H1 (cell line): ENCODE measurements around the gene KLHL18. TPM values are rescaled to one million over a fixed set of nuclear protein-coding genes. Genes with fewer than 3 reads are reported as not detected.

Experiments used
- CTCF ChIA-PET: fragments of 300-600 bp; sonication (Branson Sonifier 250); formaldehyde crosslinking; loops from one replicate; lab custom pipeline; 2021; ENCODE audit not compliant: partially characterized antibody; lab: Charles Lee
- POLR2A ChIA-PET: fragments of 300-600 bp; sonication (Branson Sonifier 250); formaldehyde crosslinking; loops from one replicate; lab custom pipeline; 2021; ENCODE audit warnings: inconsistent platforms; ENCODE audit not compliant: partially characterized antibody; lab: Charles Lee
- DNase-seq, 2 experiments: peaks; one replicate each; pipeline versions ENCODE4 v3.0.0 to v3.0.0-alpha.2; 2010 to 2022; ENCODE audit warnings: low spot score in 2 of 2, low read depth in 1 of 2, mixed read lengths in 1 of 2
- FAIRE-seq: peaks from 2 replicates; lab custom pipeline; 2011; peaks lifted over from hg19 to GRCh38; lab: Jason Lieb, UNC
- H2AFZ ChIP-seq: 2 replicates; pipeline ENCODE4 v1.8.1; 2012; ENCODE audit warnings: low read length, inconsistent platforms
- H2AK5ac ChIP-seq: 2 replicates; pipeline ENCODE4 v1.6.1; 2013; ENCODE audit warnings: low read depth, low read length
- H2BK120ac ChIP-seq: replicated peaks from 2 replicates; pipeline ENCODE3; 2013; ENCODE audit warnings: low read depth, low read length, inconsistent platforms
- H2BK12ac ChIP-seq: 2 replicates; pipeline ENCODE4 v1.6.1; 2013; ENCODE audit warnings: low read depth, low read length
- H2BK15ac ChIP-seq: 2 replicates; pipeline ENCODE4 v1.6.1; 2013; ENCODE audit warnings: low read length
- H2BK20ac ChIP-seq: 2 replicates; pipeline ENCODE4 v1.6.1; 2013; ENCODE audit warnings: low read length
- H2BK5ac ChIP-seq: 2 replicates; pipeline ENCODE4 v1.6.1; 2013; ENCODE audit warnings: low read depth, low read length
- H3K14ac ChIP-seq: 2 replicates; pipeline ENCODE4 v1.6.1; 2013; ENCODE audit warnings: inconsistent platforms; ENCODE audit not compliant: insufficient read length
- H3K18ac ChIP-seq: 2 replicates; pipeline ENCODE4 v1.6.1; 2013; ENCODE audit warnings: low read length; ENCODE audit errors: extremely low read depth
- H3K23ac ChIP-seq: 2 replicates; pipeline ENCODE4 v1.6.1; 2013; ENCODE audit warnings: inconsistent platforms; ENCODE audit not compliant: insufficient read length
- H3K23me2 ChIP-seq: 2 replicates; pipeline ENCODE4 v1.6.1; 2013; ENCODE audit warnings: low read depth, low read length
- H3K27ac ChIP-seq: 2 replicates; pipeline ENCODE4 v1.6.1; 2011; ENCODE audit warnings: low read depth, low read length, inconsistent platforms
- H3K27me3 ChIP-seq, 4 experiments: replicated peaks in 1 of 4; 1 replicate in 1 of 4; 2 replicates in 3 of 4; pipeline versions ENCODE4 v1.6.1 to v1.8.1; 2011 to 2013; ENCODE audit warnings: low read length in 3 of 4, mild to moderate bottlenecking in 3 of 4, inconsistent platforms in 2 of 4, mixed read lengths in 2 of 4, moderate library complexity in 1 of 4; ENCODE audit not compliant: control insufficient read depth in 3 of 4, insufficient read depth in 3 of 4; ENCODE audit errors: extremely low read depth in 1 of 4
- H3K36me3 ChIP-seq, 4 experiments: 2 replicates each; pipeline versions ENCODE4 v1.6.1 to v1.8.1; 2011 to 2013; ENCODE audit warnings: mild to moderate bottlenecking in 4 of 4, low read length in 3 of 4, moderate library complexity in 2 of 4, control low read depth in 1 of 4, inconsistent platforms in 1 of 4; ENCODE audit not compliant: insufficient read depth in 4 of 4, control insufficient read depth in 2 of 4
- H3K4ac ChIP-seq: replicated peaks from 2 replicates; pipeline ENCODE3; 2013; ENCODE audit warnings: low read length, low read depth, mixed read lengths, inconsistent platforms; ENCODE audit not compliant: insufficient read length
- H3K4me1 ChIP-seq, 4 experiments: replicated peaks in 1 of 4; 1 replicate in 1 of 4; 2 replicates in 3 of 4; pipeline versions ENCODE4 v1.6.1 to v1.8.1; 2011 to 2013; ENCODE audit warnings: low read length in 3 of 4, inconsistent platforms in 2 of 4, mixed read lengths in 1 of 4; ENCODE audit not compliant: insufficient read depth in 4 of 4, control insufficient read depth in 3 of 4
- H3K4me2 ChIP-seq, 2 experiments: 2 replicates each; pipeline versions ENCODE4 v1.6.1 to v1.8.1; 2011 to 2013; ENCODE audit warnings: low read depth in 2 of 2, low read length in 2 of 2, control low read depth in 1 of 2, inconsistent platforms in 1 of 2, mild to moderate bottlenecking in 1 of 2; ENCODE audit not compliant: insufficient read depth in 1 of 2
- H3K4me3 ChIP-seq, 4 experiments: fragments of 200-600, 300-600 bp in 1 of 4; sonication (generic), shearing (Covaris generic), sonication (Bioruptor Twin) in 1 of 4; 2 replicates each; pipeline versions ENCODE4 v1.5.1 to v1.8.1; 2011 to 2016; ENCODE audit warnings: low read length in 4 of 4, low read depth in 3 of 4, control low read depth in 2 of 4, inconsistent platforms in 2 of 4, mild to moderate bottlenecking in 2 of 4, mixed read lengths in 1 of 4, moderate library complexity in 1 of 4; ENCODE audit not compliant: insufficient read depth in 2 of 4; ENCODE audit errors: extremely low read depth in 1 of 4
- H3K56ac ChIP-seq: replicated peaks from 2 replicates; pipeline ENCODE3; 2013; ENCODE audit warnings: low read depth, mild to moderate bottlenecking, mixed read lengths, low read length, inconsistent platforms; ENCODE audit not compliant: insufficient read length
- H3K79me1 ChIP-seq: 2 replicates; pipeline ENCODE4 v1.6.1; 2013; ENCODE audit warnings: low read depth, low read length, control low read depth
- H3K79me2 ChIP-seq, 2 experiments: 2 replicates each; pipeline versions ENCODE4 v1.6.1 to v1.8.1; 2012 to 2013; ENCODE audit warnings: low read length in 2 of 2, mild to moderate bottlenecking in 2 of 2, inconsistent platforms in 1 of 2; ENCODE audit not compliant: insufficient read depth in 2 of 2, control insufficient read depth in 1 of 2
- H3K9ac ChIP-seq, 4 experiments: replicated peaks in 1 of 4; 1 replicate in 1 of 4; 2 replicates in 3 of 4; pipeline versions ENCODE4 v1.6.1 to v1.8.1; 2011 to 2013; ENCODE audit warnings: low read depth in 3 of 4, low read length in 3 of 4, control low read depth in 2 of 4, mild to moderate bottlenecking in 2 of 4, moderate library complexity in 2 of 4, inconsistent platforms in 1 of 4; ENCODE audit errors: extremely low read depth in 1 of 4
- H3K9me3 ChIP-seq, 2 experiments: 2 replicates each; pipeline versions ENCODE4 v1.6.1 to v1.8.1; 2012 to 2013; ENCODE audit warnings: mild to moderate bottlenecking in 2 of 2, moderate library complexity in 2 of 2, control low read depth in 1 of 2, inconsistent platforms in 1 of 2, low read depth in 1 of 2, low read length in 1 of 2, mixed read lengths in 1 of 2; ENCODE audit not compliant: insufficient read depth in 2 of 2
- H4K20me1 ChIP-seq, 2 experiments: replicated peaks in 1 of 2; 2 replicates each; pipeline versions ENCODE3 to v1.8.1; 2011 to 2013; ENCODE audit warnings: inconsistent platforms in 2 of 2, low read length in 2 of 2, mild to moderate bottlenecking in 1 of 2; ENCODE audit not compliant: insufficient read depth in 2 of 2, control insufficient read depth in 1 of 2
- H4K5ac ChIP-seq: 2 replicates; pipeline ENCODE4 v1.6.1; 2013; ENCODE audit warnings: low read length, low read depth, mixed read lengths, inconsistent platforms; ENCODE audit not compliant: insufficient read length
- H4K8ac ChIP-seq: 2 replicates; pipeline ENCODE4 v1.8.0; 2013; ENCODE audit warnings: mild to moderate bottlenecking, moderate library complexity, low read length, inconsistent platforms; ENCODE audit not compliant: insufficient read depth; ENCODE audit errors: extremely low read depth
- H4K91ac ChIP-seq: replicated peaks from 2 replicates; pipeline ENCODE3; 2013; ENCODE audit warnings: low read length, mixed read lengths, inconsistent platforms; ENCODE audit not compliant: insufficient read length
- ASH2L ChIP-seq: fragments of 200-600, 300-600 bp; sonication (generic); IDR thresholded peaks from one replicate; pipeline ENCODE4 v1.7.1; 2017; ENCODE audit warnings: low read length
- BRCA1 ChIP-seq: IDR thresholded peaks from 2 replicates; pipeline ENCODE4 v1.6.1; 2012; ENCODE audit warnings: low read depth, low read length, improper control_type of control experiment
- CHD2 ChIP-seq: IDR thresholded peaks from 2 replicates; pipeline ENCODE4 v1.6.1; 2012; ENCODE audit warnings: low read length, improper control_type of control experiment
- CTBP2 ChIP-seq: IDR thresholded peaks from 2 replicates; pipeline ENCODE4 v1.7.0; 2011; ENCODE audit warnings: borderline replicate concordance, mild to moderate bottlenecking, moderate library complexity, mixed read lengths, low read length; ENCODE audit not compliant: insufficient read depth, insufficient read length
- HDAC2 ChIP-seq, 2 experiments: fragments of 300-600 bp in 1 of 2; sonication (generic) in 1 of 2; IDR thresholded peaks; 2 replicates each; pipeline ENCODE4 v1.6.1; 2011 to 2012; ENCODE audit warnings: low read depth in 2 of 2, low read length in 2 of 2, mild to moderate bottlenecking in 2 of 2, moderate library complexity in 2 of 2, borderline replicate concordance in 1 of 2, inconsistent platforms in 1 of 2
- NRF1 ChIP-seq: IDR thresholded peaks from 2 replicates; pipeline ENCODE4 v1.6.1; 2011; ENCODE audit warnings: mild to moderate bottlenecking, low read depth, low read length, improper control_type of control experiment
- POLR2A ChIP-seq, 2 experiments: IDR thresholded peaks; 1 replicate in 1 of 2; 2 replicates in 1 of 2; pipeline ENCODE4 v1.6.1; 2011; ENCODE audit warnings: low read depth in 2 of 2, low read length in 2 of 2, mild to moderate bottlenecking in 2 of 2; ENCODE audit errors: control extremely low read depth in 1 of 2
- RAD21 ChIP-seq, 2 experiments: IDR thresholded peaks in 1 of 2; conservative IDR thresholded peaks in 1 of 2; 2 replicates each; pipeline ENCODE4 v1.6.1; 2011; ENCODE audit warnings: low read depth in 2 of 2, low read length in 2 of 2, improper control_type of control experiment in 1 of 2, inconsistent platforms in 1 of 2, mild to moderate bottlenecking in 1 of 2, moderate library complexity in 1 of 2
- RFX5 ChIP-seq: IDR thresholded peaks from 2 replicates; pipeline ENCODE4 v1.6.1; 2011; ENCODE audit warnings: low read depth, low read length, improper control_type of control experiment, borderline replicate concordance
- WGBS, 2 experiments: shearing (Covaris generic) in 1 of 2; methylation state at CpG; one replicate each; pipeline versions ENCODE4 v1.1.6 to v1.1.7; 2013 to 2015; ENCODE audit warnings: low lambda C conversion rate in 2 of 2, mixed read lengths in 2 of 2, inconsistent platforms in 1 of 2, low coverage in 1 of 2, missing lambda C conversion rate in 1 of 2; ENCODE audit not compliant: insufficient replicate concordance in 2 of 2, insufficient coverage in 1 of 2, insufficient read length in 1 of 2; ENCODE audit errors: extremely low coverage in 1 of 2, missing lambda C conversion rate in 1 of 2; 5-methylcytosine and 5-hydroxymethylcytosine counted together
- polyA plus RNA-seq, 7 experiments: library from polyadenylated mRNA; depleted of rRNA in 3 of 7; stranded (reverse) in 5 of 7; unstranded in 2 of 7; fragments of >200 nt in 5 of 7; fragments of 200-250 nt in 2 of 7; gene quantifications; 1 replicate in 5 of 7; 2 replicates in 1 of 7; 4 replicates in 1 of 7; pipeline versions ENCODE4 v1.2.1 to v1.2.3, GENCODE V29; 2011 to 2013; ENCODE audit warnings: missing spikeins in 2 of 7, mixed read lengths in 2 of 7
- total RNA-seq: library from RNA; stranded (reverse); fragmentation: NEBNext Ultra II Directional; extraction: Animal tissue kit (Norgen Biotek cat#: 25700); gene quantifications from 2 replicates; pipeline ENCODE4 v1.2.1, GENCODE V29; 2021

KLHL18 gene
- total and polyA plus RNA-seq, 2 of the 8 experiments (the other 6 are each of a cell fraction or from before 2014, with no cell fraction given) = 19.9 to 31.7 TPM

- H3K27ac ChIP-seq = no peak overlapping the region
- H3K56ac ChIP-seq = no peak overlapping the region
- no peak overlapping the region for H2AK5ac ChIP-seq
- no peak for DNase-seq
- no peak overlapping the region for H2BK20ac ChIP-seq
- no peak overlapping the region for H2BK120ac ChIP-seq
- H2AFZ ChIP-seq = no peak overlapping the region
- no peaks in the 10 kb centered on the region for H4K20me1 ChIP-seq
- no peak overlapping the region for H2BK15ac ChIP-seq
- no peak overlapping the region for H3K23ac ChIP-seq
- TF ChIP-seq RAD21 (IDR thresholded peaks at IDR 0.05 in 1 of 2, conservative IDR thresholded peaks at IDR 0.05 in 1 of 2; ENCODE audit: low read depth in 2 of 2, low read length in 2 of 2) (no peak), CTBP2 (no peak), NRF1 (no peak), POLR2A (IDR thresholded peaks at IDR 0.05; ENCODE audit: control extremely low read depth in 1 of 2, low read depth in 2 of 2, low read length in 2 of 2) (no peak), ASH2L (no peak), HDAC2 (IDR thresholded peaks at IDR 0.05; ENCODE audit: borderline replicate concordance in 1 of 2, low read depth in 2 of 2, low read length in 2 of 2) (no peak), CHD2 (no peak), RFX5 (no peak), BRCA1 (no peak)
- TF ChIP-seq, all 59 proteins: peak for 0
- FAIRE-seq = no peak
- POLR2A ChIA-PET = no interaction called here
- no peak overlapping the region for H2BK5ac ChIP-seq
- H3K27me3 ChIP-seq = no peaks in the 10 kb centered on the region
- H3K18ac ChIP-seq = no peak overlapping the region
- H3K36me3 ChIP-seq = no peaks in the 10 kb centered on the region
- H3K9ac ChIP-seq = no peak overlapping the region
- H3K79me2 ChIP-seq = no peaks in the 10 kb centered on the region
- no peak overlapping the region for H4K91ac ChIP-seq
- H3K4me3 ChIP-seq = no peak overlapping the region
- H3K23me2 ChIP-seq = no peaks in the 10 kb centered on the region
- CTCF ChIA-PET = interaction anchor here (0.5 to 3.7 kb wide), 2 partner anchors 9 to 13 kb away, joined by 3 to 13 read pairs; no protein-coding TSS in a partner anchor
- H4K8ac ChIP-seq = no peak overlapping the region
- no peak overlapping the region for H3K4me2 ChIP-seq
- no peak overlapping the region for H3K4ac ChIP-seq
- peaks cover 0 to 8% (median 2%) of the 10 kb centered on the region in 4 experiments; a peak in 4 of 7 replicates for H3K4me1 ChIP-seq
- H2BK12ac ChIP-seq = no peak overlapping the region
- no peaks in the 10 kb centered on the region for H3K9me3 ChIP-seq
- H4K5ac ChIP-seq = no peak overlapping the region
- no peaks in the 10 kb centered on the region; the same call in 1 of the 2 replicates for H3K79me1 ChIP-seq
- H3K14ac ChIP-seq = no peak overlapping the region
- 92% methylated on average over 1 of the region's 1 CpG; no CpG with 5 or more reads in 1 of the 2 experiments for WGBS, 2 experiments
Measured at GRCh38 chr3:47265008-47265407, 17.7 kb upstream of the KLHL18 start.
